Fibroblast of lung (primary cell): Measurements from ENCODE around the gene APPL2. TPM values are rescaled to one million over a fixed set of nuclear protein-coding genes. Genes with fewer than 3 reads are reported as not detected.
A peak's percentile ranks its signal among the peaks of the same experiment; 100 is the strongest.

Experiments
- DNase-seq, 2 donors: peaks; one replicate each; pipeline versions ENCODE4 v3.0.0 to v3.0.0-alpha.2; 2010; ENCODE audit warnings: low read depth in 2 of 2
- H2AFZ ChIP-seq: 2 replicates; pipeline ENCODE4 v1.5.1; 2012; ENCODE audit warnings: low read length, control low read depth, inconsistent platforms
- H3K27ac ChIP-seq: 2 replicates; pipeline ENCODE4 v1.5.1; 2011; ENCODE audit warnings: low read length, control low read depth; ENCODE audit not compliant: insufficient read depth
- H3K27me3 ChIP-seq: 2 replicates; pipeline ENCODE4 v1.5.1; 2011; ENCODE audit warnings: mild to moderate bottlenecking, low read length; ENCODE audit not compliant: control insufficient read depth, insufficient read depth
- H3K36me3 ChIP-seq: 2 replicates; pipeline ENCODE4 v1.5.1; 2011; ENCODE audit warnings: low read length; ENCODE audit not compliant: control insufficient read depth, insufficient read depth
- H3K4me1 ChIP-seq: 2 replicates; pipeline ENCODE4 v1.5.1; 2011; ENCODE audit warnings: low read length; ENCODE audit not compliant: control insufficient read depth, insufficient read depth; ENCODE audit errors: extremely low read depth
- H3K4me2 ChIP-seq: 2 replicates; pipeline ENCODE4 v1.5.1; 2011; ENCODE audit warnings: low read length, control low read depth; ENCODE audit not compliant: insufficient read depth; ENCODE audit errors: extremely low read depth
- H3K4me3 ChIP-seq, 4 experiments: fragments of 200-600 bp in 1 of 4; sonication (generic) in 1 of 4; replicated peaks in 1 of 4; 2 replicates each; pipeline ENCODE4 v1.5.1; 2011 to 2016; ENCODE audit warnings: low read length in 4 of 4, low read depth in 3 of 4, mild to moderate bottlenecking in 3 of 4, control low read depth in 2 of 4, inconsistent platforms in 1 of 4, mixed read lengths in 1 of 4; ENCODE audit not compliant: insufficient read depth in 1 of 4; ENCODE audit errors: control extremely low read depth in 1 of 4
- H3K79me2 ChIP-seq: 2 replicates; pipeline ENCODE4 v1.5.1; 2012; ENCODE audit warnings: mild to moderate bottlenecking, low read length, inconsistent platforms; ENCODE audit not compliant: control insufficient read depth, insufficient read depth
- H3K9ac ChIP-seq: 2 replicates; pipeline ENCODE4 v1.5.1; 2011; ENCODE audit warnings: mild to moderate bottlenecking, low read length, control low read depth; ENCODE audit not compliant: insufficient read depth
- H3K9me3 ChIP-seq: 2 replicates; pipeline ENCODE4 v1.5.1; 2012; ENCODE audit warnings: low read depth, low read length; ENCODE audit not compliant: control insufficient read depth, insufficient read depth
- H4K20me1 ChIP-seq: 2 replicates; pipeline ENCODE4 v1.5.1; 2011; ENCODE audit warnings: low read length; ENCODE audit not compliant: control insufficient read depth, insufficient read depth; ENCODE audit errors: extremely low read depth
- CTCF ChIP-seq, 2 donors: IDR thresholded peaks in 1 of 2; conservative IDR thresholded peaks in 1 of 2; 1 replicate in 1 of 2; 2 replicates in 1 of 2; pipeline ENCODE4 v1.5.1; 2011 to 2012; ENCODE audit warnings: low read length in 2 of 2, control low read depth in 1 of 2, inconsistent platforms in 1 of 2, low read depth in 1 of 2, mild to moderate bottlenecking in 1 of 2
- EZH2 ChIP-seq: IDR thresholded peaks from 2 replicates; pipeline ENCODE4 v1.5.1; 2012; ENCODE audit warnings: low read length, control low read depth, mild to moderate bottlenecking; ENCODE audit errors: missing control alignments
- polyA minus RNA-seq: library from RNA; depleted of rRNA, polyadenylated mRNA; stranded (reverse); fragments of >200 nt; gene quantifications from 2 replicates; pipeline ENCODE4 v1.2.3, GENCODE V29; 2011; ENCODE audit warnings: low replicate concordance
- polyA plus RNA-seq, 2 donors: library from polyadenylated mRNA; depleted of rRNA in 1 of 2; stranded (reverse) in 1 of 2; unstranded in 1 of 2; fragments of >200 nt; gene quantifications; 2 replicates each; pipeline ENCODE4 v1.2.1, GENCODE V29; 2011 to 2012; ENCODE audit warnings: missing spikeins in 1 of 2
- total RNA-seq: library from RNA; depleted of rRNA; stranded (reverse); fragments of >200 nt; gene quantifications from 2 replicates; pipeline ENCODE4 v1.2.1, GENCODE V29; 2014

Gene APPL2
- total RNA-seq, result 43.9 and 53.8 TPM in 2 replicates
- polyA plus RNA-seq, result 68.0 and 74.3 TPM in 2 replicates
- polyA plus RNA-seq (2012), result 36.1 and 36.3 TPM in 2 replicates
- polyA minus RNA-seq, result 9.2 and 11.7 TPM in 2 replicates

GRCh38 chr12:105235732-105236476 is at the start of gene APPL2:
Gene APPL2, minus strand, starts transcription at chr12:105236174. Its CDS starts 162 bp downstream, at chr12:105236012.
- H4K20me1 ChIP-seq, result no peaks in the 10 kb centered on the region
- peak within 1 kb of the TSS; percentile 92 for H3K4me2 ChIP-seq
- no peak for TF ChIP-seq EZH2
- TF ChIP-seq CTCF (conservative IDR thresholded peaks at IDR 0.05 in 1 of 2, IDR thresholded peaks at IDR 0.05 in 1 of 2; ENCODE audit: low read depth in 1 of 2, low read length in 2 of 2), result peak in 1 of 2 donors; percentile 32
- peaks cover 5% of the 10 kb centered on the region for H3K4me1 ChIP-seq
- peak within 1 kb of the TSS; percentile 96 for H3K27ac ChIP-seq
- no peaks in the 10 kb centered on the region for H3K27me3 ChIP-seq
- peak within 1 kb of the TSS; percentile 89 for H3K9ac ChIP-seq
- peak within 1 kb of the TSS; percentile 86 for H2AFZ ChIP-seq
- H3K79me2 ChIP-seq, result peaks cover 47% of the 10 kb centered on the region
- DNase-seq, result peak; percentile 87 to 89
- no peaks in the 10 kb centered on the region for H3K9me3 ChIP-seq
- no peaks in the 10 kb centered on the region for H3K36me3 ChIP-seq
- peak within 1 kb of the TSS; percentile 85 to 96 (median 91) for H3K4me3 ChIP-seq

GRCh38 chr12:105285378-105285777 is 49.4 kb upstream of the APPL2 start:
- Histone ChIP-seq H2AFZ (no peak overlapping the region), H3K9me3 (no peaks in the 10 kb centered on the region), H3K79me2 (no peaks in the 10 kb centered on the region), H3K27me3 (no peaks in the 10 kb centered on the region), H3K4me2 (no peak overlapping the region), H3K4me1 (no peaks in the 10 kb centered on the region), H3K4me3 (no peak overlapping the region), H3K9ac (no peak overlapping the region), H3K36me3 (no peaks in the 10 kb centered on the region), H3K27ac (no peak overlapping the region), H4K20me1 (no peaks in the 10 kb centered on the region)
- TF ChIP-seq CTCF (conservative IDR thresholded peaks at IDR 0.05 in 1 of 2, IDR thresholded peaks at IDR 0.05 in 1 of 2; ENCODE audit: low read depth in 1 of 2, low read length in 2 of 2) (no peak), EZH2 (no peak)
- DNase-seq, result no peak

GRCh38 chr12:105281694-105282049 is 45.7 kb upstream of the APPL2 start:
- no peak overlapping the region for H3K27ac ChIP-seq
- H2AFZ ChIP-seq, result no peak overlapping the region
- DNase-seq, result no peak
- peak in 1 of 2 donors; percentile 3 for TF ChIP-seq CTCF (conservative IDR thresholded peaks at IDR 0.05 in 1 of 2, IDR thresholded peaks at IDR 0.05 in 1 of 2; ENCODE audit: low read depth in 1 of 2, low read length in 2 of 2)
- TF ChIP-seq EZH2, result no peak
- no peaks in the 10 kb centered on the region for H3K9me3 ChIP-seq
- no peaks in the 10 kb centered on the region for H4K20me1 ChIP-seq
- H3K27me3 ChIP-seq, result no peaks in the 10 kb centered on the region
- H3K4me3 ChIP-seq, result no peak overlapping the region
- no peaks in the 10 kb centered on the region for H3K79me2 ChIP-seq
- no peak overlapping the region for H3K9ac ChIP-seq
- no peaks in the 10 kb centered on the region for H3K36me3 ChIP-seq
- H3K4me2 ChIP-seq, result no peak overlapping the region
- no peaks in the 10 kb centered on the region for H3K4me1 ChIP-seq
